IMR-90 (cell line): ENCODE data around the gene NAV1. TPM values are rescaled to one million over a fixed set of nuclear protein-coding genes. Genes with fewer than 3 reads are reported as not detected.

ENCODE experiments used
- ATAC-seq: fragments of 200-7000 bp; cut with Tn5 transposase; 2 replicates; pipeline ENCODE4 v1.9.1; 2020; ENCODE audit warnings: low read depth, mild to moderate bottlenecking, moderate library complexity
- BruUV-seq: library from RNA; stranded (reverse); fragments of 400-500 nt; replicated peaks from 2 replicates; lab custom pipeline; 2021; lab: Mats Ljungman, UMichigan
- CTCF ChIA-PET: fragments of 300-600 bp; formaldehyde crosslinking; extraction: SDS; loops from one replicate; lab custom pipeline; 2021; ENCODE audit warnings: antibody characterized with exemption; lab: Yijun Ruan, JAX
- POLR2A ChIA-PET: fragments of 300-600 bp; sonication (Branson Sonifier 250); formaldehyde crosslinking; loops from one replicate; lab custom pipeline; 2022; ENCODE audit warnings: antibody characterized with exemption; ENCODE audit not compliant: unreplicated experiment; lab: Charles Lee
- DNase-seq: peaks from one replicate; pipeline ENCODE4 v3.0.0; 2013
- H2AFZ ChIP-seq: replicated peaks from 2 replicates; pipeline ENCODE3; 2013; ENCODE audit warnings: low read length, mild to moderate bottlenecking; ENCODE audit not compliant: poor library complexity
- H2AK5ac ChIP-seq: 2 replicates; pipeline ENCODE4 v1.6.1; 2013; ENCODE audit warnings: low read depth, low read length, inconsistent platforms
- H2AK9ac ChIP-seq: replicated peaks from 2 replicates; pipeline ENCODE3; 2013; ENCODE audit warnings: mild to moderate bottlenecking, low read depth, low read length, moderate library complexity; ENCODE audit not compliant: poor library complexity
- H2BK120ac ChIP-seq: 2 replicates; pipeline ENCODE4 v1.6.1; 2013; ENCODE audit warnings: low read depth, low read length, inconsistent platforms
- H2BK15ac ChIP-seq: 3 replicates; pipeline ENCODE4 v1.6.1; 2013; ENCODE audit warnings: low read depth, low read length, inconsistent platforms
- H2BK20ac ChIP-seq: 2 replicates; pipeline ENCODE4 v1.6.1; 2013; ENCODE audit warnings: low read depth, mild to moderate bottlenecking, inconsistent platforms, low read length, moderate library complexity
- H2BK5ac ChIP-seq: 2 replicates; pipeline ENCODE4 v1.6.1; 2013; ENCODE audit warnings: mild to moderate bottlenecking, low read depth, low read length, inconsistent platforms; ENCODE audit not compliant: poor library complexity, severe bottlenecking
- H3K14ac ChIP-seq: replicated peaks from 2 replicates; pipeline ENCODE4 v1.6.1; 2013; ENCODE audit warnings: low read depth, low read length, inconsistent platforms
- H3K18ac ChIP-seq: 2 replicates; pipeline ENCODE4 v1.6.1; 2013; ENCODE audit warnings: low read depth, low read length, control low read depth
- H3K23ac ChIP-seq: 2 replicates; pipeline ENCODE4 v1.6.1; 2013; ENCODE audit warnings: low read depth, low read length, inconsistent platforms
- H3K27ac ChIP-seq: 2 replicates; pipeline ENCODE4 v1.5.1; 2013; ENCODE audit warnings: mild to moderate bottlenecking, control low read depth, low read length; ENCODE audit not compliant: insufficient read depth
- H3K27me3 ChIP-seq: 2 replicates; pipeline ENCODE4 v1.6.1; 2013; ENCODE audit warnings: low read length; ENCODE audit not compliant: control insufficient read depth, insufficient read depth
- H3K36me3 ChIP-seq: 2 replicates; pipeline ENCODE4 v1.6.1; 2013; ENCODE audit warnings: low read length, mixed read lengths; ENCODE audit not compliant: control insufficient read depth, insufficient read depth
- H3K4ac ChIP-seq: 2 replicates; pipeline ENCODE4 v1.6.1; 2013; ENCODE audit warnings: low read depth, low read length, inconsistent platforms
- H3K4me1 ChIP-seq: 2 replicates; pipeline ENCODE4 v1.6.1; 2013; ENCODE audit warnings: low read length, mixed read lengths; ENCODE audit not compliant: control insufficient read depth, insufficient read depth
- H3K4me2 ChIP-seq: 2 replicates; pipeline ENCODE4 v1.6.1; 2013; ENCODE audit warnings: low read depth, mild to moderate bottlenecking, control low read depth, low read length, moderate library complexity
- H3K4me3 ChIP-seq: 2 replicates; pipeline ENCODE4 v1.5.1; 2013; ENCODE audit warnings: low read depth, mild to moderate bottlenecking, control low read depth, low read length, moderate library complexity; ENCODE audit not compliant: insufficient read depth
- H3K56ac ChIP-seq: 2 replicates; pipeline ENCODE4 v1.6.1; 2013; ENCODE audit warnings: low read length, inconsistent platforms; ENCODE audit not compliant: insufficient read depth; ENCODE audit errors: extremely low read depth
- H3K79me1 ChIP-seq, 2 experiments: 2 replicates each; pipeline ENCODE4 v1.6.1; 2013; ENCODE audit warnings: low read length in 2 of 2, inconsistent platforms in 1 of 2, low read depth in 1 of 2
- H3K9ac ChIP-seq: 2 replicates; pipeline ENCODE4 v1.6.1; 2013; ENCODE audit warnings: low read depth, low read length, control low read depth
- H3K9me1 ChIP-seq: 2 replicates; pipeline ENCODE4 v1.6.1; 2013; ENCODE audit warnings: low read length, inconsistent platforms; ENCODE audit not compliant: insufficient read depth
- H3K9me3 ChIP-seq: 2 replicates; pipeline ENCODE4 v1.6.1; 2013; ENCODE audit warnings: low read length; ENCODE audit not compliant: control insufficient read depth, insufficient read depth
- H4K20me1 ChIP-seq: 2 replicates; pipeline ENCODE4 v1.6.1; 2013; ENCODE audit warnings: low read length, inconsistent platforms; ENCODE audit not compliant: insufficient read depth
- H4K5ac ChIP-seq: 2 replicates; pipeline ENCODE4 v1.6.1; 2013; ENCODE audit warnings: mild to moderate bottlenecking, low read depth, low read length, control low read depth
- H4K8ac ChIP-seq, 2 experiments: 2 replicates each; pipeline ENCODE4 v1.6.1; 2013; ENCODE audit warnings: low read depth in 2 of 2, low read length in 2 of 2, control low read depth in 1 of 2, inconsistent platforms in 1 of 2
- H4K91ac ChIP-seq: 2 replicates; pipeline ENCODE4 v1.6.1; 2013; ENCODE audit warnings: low read depth, low read length, inconsistent platforms; ENCODE audit not compliant: insufficient read depth
- BHLHE40 ChIP-seq: fragments of 150-350 bp; IDR thresholded peaks from 2 replicates; pipeline ENCODE4 v1.6.1; 2016; ENCODE audit warnings: mild to moderate bottlenecking, low read depth, low read length
- CEBPB ChIP-seq: IDR thresholded peaks from 2 replicates; pipeline ENCODE4 v1.6.1; 2012; ENCODE audit warnings: low read depth, low read length, improper control_type of control experiment
- CHD1 ChIP-seq: IDR thresholded peaks from 2 replicates; pipeline ENCODE4 v1.6.1; 2012; ENCODE audit warnings: low read depth, low read length, improper control_type of control experiment
- CTCF ChIP-seq: conservative IDR thresholded peaks from 2 replicates; pipeline ENCODE4 v1.5.1; 2012; ENCODE audit warnings: mild to moderate bottlenecking, low read depth, low read length, improper control_type of control experiment
- ELK1 ChIP-seq: fragments of 150-350 bp; IDR thresholded peaks from 2 replicates; pipeline ENCODE4 v1.6.1; 2016; ENCODE audit warnings: low read depth, mild to moderate bottlenecking, low read length, moderate library complexity, borderline replicate concordance
- FOS ChIP-seq: fragments of 150-350 bp; IDR thresholded peaks from 2 replicates; pipeline ENCODE4 v1.6.1; 2016; ENCODE audit warnings: low read depth, low read length
- MAZ ChIP-seq: IDR thresholded peaks from 2 replicates; pipeline ENCODE4 v1.6.1; 2012; ENCODE audit warnings: low read depth, mild to moderate bottlenecking, low read length, improper control_type of control experiment, moderate library complexity, borderline replicate concordance
- MXI1 ChIP-seq: IDR thresholded peaks from 2 replicates; pipeline ENCODE4 v1.6.1; 2012; ENCODE audit warnings: low read depth, mild to moderate bottlenecking, low read length, moderate library complexity, borderline replicate concordance
- NFE2L2 ChIP-seq: fragments of 150-350 bp; IDR thresholded peaks from 2 replicates; pipeline ENCODE4 v1.6.1; 2016; ENCODE audit warnings: low read depth, mild to moderate bottlenecking, low read length
- POLR2A ChIP-seq: IDR thresholded peaks from 2 replicates; pipeline ENCODE4 v1.6.1; 2012; ENCODE audit warnings: mild to moderate bottlenecking, low read depth, low read length
- RAD21 ChIP-seq: IDR thresholded peaks from 2 replicates; pipeline ENCODE4 v1.6.1; 2012; ENCODE audit warnings: low read length, improper control_type of control experiment
- RFX5 ChIP-seq: IDR thresholded peaks from 2 replicates; pipeline ENCODE4 v1.8.0; 2012; ENCODE audit warnings: low read depth, mild to moderate bottlenecking, low read length, moderate library complexity
- USF2 ChIP-seq: fragments of 150-350 bp; IDR thresholded peaks from 2 replicates; pipeline ENCODE4 v1.6.1; 2017; ENCODE audit warnings: mild to moderate bottlenecking, antibody characterized with exemption, low read length, low read depth
- WGBS, 2 experiments: methylation state at CpG; one replicate each; pipeline versions ENCODE4 v1.1.5 to v1.1.7; 2013; ENCODE audit warnings: missing lambda C conversion rate in 2 of 2; ENCODE audit not compliant: insufficient read length in 1 of 2; ENCODE audit errors: extremely low coverage in 2 of 2; 5-methylcytosine and 5-hydroxymethylcytosine counted together
- dilution Hi-C: fragments of 300-500 bp; cut with HindIII; formaldehyde crosslinking; loops from one replicate; pipeline ENCODE4 v1.14.3; 2018; ENCODE audit warnings: low sequenced_read_pairs; ENCODE audit not compliant: unreplicated experiment
- in situ Hi-C: fragments of 300-500 bp; cut with MboI; formaldehyde crosslinking; loops from 3 replicates; pipeline ENCODE4 v1.14.3; 2019; ENCODE audit warnings: low sequenced_read_pairs, inconsistent platforms, mixed read lengths
- intact Hi-C: fragments of 100-400 bp; cut with micrococcal nuclease; formaldehyde crosslinking; loops from 2 replicates; pipeline ENCODE4 v1.10.0; 2022
- polyA plus RNA-seq, 3 experiments: library from polyadenylated mRNA; depleted of rRNA; stranded (reverse); fragments of >200 nt; gene quantifications; 2 replicates each; pipeline ENCODE4 v1.2.3, GENCODE V29; 2012; ENCODE audit warnings: low replicate concordance in 1 of 3
- total RNA-seq: library from RNA; depleted of rRNA; stranded (reverse); fragments of >200 nt; gene quantifications from 2 replicates; pipeline ENCODE4 v1.2.3, GENCODE V29; 2012

NAV1 gene
- total and polyA plus RNA-seq, 2 of the 4 experiments (the other 2 are of a cell fraction): 14.0 to 23.1 TPM

GRCh38 chr1:201506557-201507359 is 32.2 kb upstream of the NAV1 start, which contains the start of gene CSRP1:
TSS of gene CSRP1 (minus strand) at chr1:201507123. CDS start at chr1:201496303, 10,820 bp downstream.
- Histone ChIP-seq H3K4me3 (peak within 1 kb of the TSS; percentile 79), H2BK5ac (peak within 1 kb of the TSS; percentile 94), H2BK15ac (peak within 1 kb of the TSS; percentile 94), H2AK9ac (peak within 1 kb of the TSS; percentile 95), H4K20me1 (peaks cover 21% of the 10 kb centered on the region), H3K36me3 (peaks cover 9% of the 10 kb centered on the region), H3K9me1 (peaks cover 27% of the 10 kb centered on the region), H4K5ac (peak within 1 kb of the TSS; percentile 86), H3K4ac (peak within 1 kb of the TSS; percentile 95), H2BK20ac (peak within 1 kb of the TSS; percentile 45), H2BK120ac (peak within 1 kb of the TSS; percentile 91), H3K27me3 (no peaks in the 10 kb centered on the region), H3K14ac (peak within 1 kb of the TSS; percentile 96), H3K9me3 (no peaks in the 10 kb centered on the region), H2AK5ac (peak within 1 kb of the TSS; percentile 98), H3K23ac (peak within 1 kb of the TSS; percentile 96), H3K56ac (peak within 1 kb of the TSS; percentile 97), H3K27ac (peak within 1 kb of the TSS; percentile 94), H3K79me1 (peaks cover 7 to 35% of the 10 kb centered on the region in 2 experiments; a peak in 2 of 4 replicates), H3K18ac (peak within 1 kb of the TSS; percentile 87), H4K91ac (peak within 1 kb of the TSS; percentile 96), H3K4me2 (peak within 1 kb of the TSS; percentile 97), H2AFZ (peak within 1 kb of the TSS; percentile 86), H3K9ac (peak within 1 kb of the TSS; percentile 95), H4K8ac (peak within 1 kb of the TSS; percentile 94 to 96), H3K4me1 (peaks cover 30% of the 10 kb centered on the region)
- peak; percentile 87 for DNase-seq
- in situ Hi-C loops (no loop called here), intact Hi-C loops (loop anchor here (5.0 kb wide), 1 partner anchor 39 kb away; the partner anchor contains the start of gene PHLDA3), dilution Hi-C loops (no loop called here)
- ChIA-PET CTCF (no interaction called here), POLR2A (interaction anchor here (0.6 to 1.5 kb wide), 3 partner anchors 11 to 102 kb away, joined by 3 to 4 read pairs (median 3); partner anchors contain the start of gene PHLDA3)
- peak; percentile 76 for ATAC-seq
- BruUV-seq: TSS peak; percentile 51
- WGBS, 2 experiments: 1% methylated on average over 62 of the region's 71 CpGs; no CpG with 5 or more reads in 1 of the 2 experiments
- TF ChIP-seq CTCF: no peak
- TF ChIP-seq MXI1: peak; percentile 90; the same call in 1 of the 2 replicates
- TF ChIP-seq CEBPB: no peak
- peak; percentile 99 for TF ChIP-seq POLR2A
- no peak for TF ChIP-seq ELK1
- TF ChIP-seq RFX5: no peak
- peak; percentile 75; the same call in 1 of the 2 replicates for TF ChIP-seq MAZ
- TF ChIP-seq BHLHE40: no peak
- no peak for TF ChIP-seq FOS
- no peak for TF ChIP-seq NFE2L2
- no peak for TF ChIP-seq RAD21
- peak; percentile 96; the same call in 1 of the 2 replicates for TF ChIP-seq CHD1
- TF ChIP-seq USF2: no peak
